ENCODE results near the gene OCA2. TPM values are rescaled to one million over a fixed set of nuclear protein-coding genes. Genes with fewer than 3 reads are reported as not detected.

Gene OCA2
- total and polyA plus RNA-seq, 2 experiments from 2014 or later = not detected

DNA sequence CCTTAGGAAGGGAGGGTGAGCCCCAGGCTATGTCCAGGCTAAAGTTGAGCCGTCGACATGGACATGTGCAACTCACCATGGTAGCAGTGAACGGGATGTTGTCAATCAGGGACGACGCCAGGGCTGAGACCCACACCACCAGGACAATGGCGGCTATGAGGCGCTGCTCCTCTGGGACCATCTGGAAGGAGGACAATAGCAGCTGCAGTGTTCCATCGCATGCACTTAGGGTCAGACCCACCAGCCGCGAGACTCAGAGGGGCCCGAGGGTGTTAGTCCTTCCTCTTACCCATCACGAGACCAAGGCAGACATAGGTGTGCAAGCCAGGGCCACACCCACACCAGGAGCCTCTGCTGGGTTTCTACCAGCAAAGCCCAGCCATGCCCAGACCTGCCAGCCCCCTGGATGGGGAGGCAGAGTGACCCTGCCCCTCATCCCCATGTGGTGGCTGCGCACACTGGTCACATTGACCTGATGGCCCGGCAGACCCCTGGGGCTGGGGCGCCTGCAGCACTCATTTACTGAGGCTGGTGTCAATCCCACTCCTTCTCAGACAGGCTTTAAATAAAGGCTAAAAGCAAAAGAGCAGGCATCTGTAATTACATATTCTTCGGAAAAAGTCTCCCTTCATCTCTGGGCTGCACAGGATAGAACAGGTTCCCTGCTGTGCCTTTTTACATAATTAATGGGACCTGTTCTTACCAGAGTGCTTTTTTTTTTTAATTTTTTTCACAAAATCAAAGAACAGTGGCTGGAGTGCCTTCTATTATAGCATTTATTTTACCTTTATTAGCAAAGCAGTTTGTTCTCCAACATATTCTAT is 227.8 kb downstream of the OCA2 start:
- in situ Hi-C loops (cut with MboI) = no loop called here
- Histone ChIP-seq H3K36me3 (ENCODE audit: low read depth) (no peaks in the 10 kb centered on the region), H3F3A (ENCODE audit: insufficient read depth) (no peaks in the 10 kb centered on the region), H3K27me3 (replicated peaks; ENCODE audit: insufficient read depth) (no peaks in the 10 kb centered on the region), H3K9ac (no peak overlapping the region), H4K20me1 (ENCODE audit: insufficient read depth) (no peaks in the 10 kb centered on the region), H3K4me2 (ENCODE audit: unreplicated experiment) (no peak overlapping the region), H3K9me3 (ENCODE audit: low read depth) (no peaks in the 10 kb centered on the region), H3K4me1 (ENCODE audit: insufficient read depth) (no peaks in the 10 kb centered on the region), H3K79me2 (ENCODE audit: insufficient read depth) (no peaks in the 10 kb centered on the region), H3K4me3 (no peak overlapping the region), H3K27ac (no peak overlapping the region), H2AFZ (no peak overlapping the region), H3K9me2 (ENCODE audit: insufficient read depth) (no peaks in the 10 kb centered on the region)
- WGBS, 2 experiments (ENCODE audit: low coverage in 1 of 2, low lambda C conversion rate in 2 of 2, missing lambda C conversion rate in 2 of 2) = 74 to 75% methylated on average over 14 to 16 of the region's 16 CpGs
- no peak for DNase-seq
- no peak for TF ChIP-seq EZH2 (IDR thresholded peaks at IDR 0.05; ENCODE audit: insufficient read depth, poor library complexity, severe bottlenecking)
- no peak for TF ChIP-seq EZH2phosphoT487 (IDR thresholded peaks at IDR 0.05; ENCODE audit: insufficient read depth, low read depth)

DNA sequence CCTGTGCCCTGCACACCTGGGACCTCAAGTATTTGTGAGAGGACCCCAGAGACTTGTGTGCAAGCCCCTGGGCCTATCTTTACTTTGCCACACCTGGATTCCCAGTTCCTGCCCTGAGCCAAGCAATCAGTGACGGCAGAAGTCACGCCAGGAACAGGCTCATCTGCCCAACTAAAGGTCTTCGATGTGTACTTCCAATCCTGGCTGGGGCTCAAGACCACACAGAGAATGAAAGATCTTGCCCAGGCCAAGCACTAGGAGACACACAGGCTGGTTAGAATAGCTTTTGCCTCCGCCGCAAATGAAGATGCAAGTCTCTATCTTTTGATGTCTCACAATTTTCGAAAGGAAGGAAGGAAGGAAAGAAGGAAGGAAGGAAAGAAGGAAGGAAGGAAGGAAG is 228.8 kb downstream of the OCA2 start:
- Histone ChIP-seq H2AFZ (no peak overlapping the region), H3K79me2 (ENCODE audit: insufficient read depth) (no peaks in the 10 kb centered on the region), H3K4me2 (ENCODE audit: unreplicated experiment) (no peak overlapping the region), H3F3A (ENCODE audit: insufficient read depth) (no peaks in the 10 kb centered on the region), H3K4me1 (ENCODE audit: insufficient read depth) (no peaks in the 10 kb centered on the region), H4K20me1 (ENCODE audit: insufficient read depth) (no peaks in the 10 kb centered on the region), H3K36me3 (ENCODE audit: low read depth) (no peaks in the 10 kb centered on the region), H3K9me2 (ENCODE audit: insufficient read depth) (no peaks in the 10 kb centered on the region), H3K9ac (no peak overlapping the region), H3K9me3 (ENCODE audit: low read depth) (no peaks in the 10 kb centered on the region), H3K27ac (no peak overlapping the region), H3K27me3 (replicated peaks; ENCODE audit: insufficient read depth) (no peaks in the 10 kb centered on the region), H3K4me3 (no peak overlapping the region)
- in situ Hi-C loops (cut with MboI) = no loop called here
- 8 to 10% methylated on average over 6 of the region's 6 CpGs for WGBS, 2 experiments (ENCODE audit: low coverage in 1 of 2, low lambda C conversion rate in 2 of 2, missing lambda C conversion rate in 2 of 2)
- no peak for TF ChIP-seq EZH2phosphoT487 (IDR thresholded peaks at IDR 0.05; ENCODE audit: insufficient read depth, low read depth)
- no peak for TF ChIP-seq EZH2 (IDR thresholded peaks at IDR 0.05; ENCODE audit: insufficient read depth, poor library complexity, severe bottlenecking)
- DNase-seq = no peak

DNA sequence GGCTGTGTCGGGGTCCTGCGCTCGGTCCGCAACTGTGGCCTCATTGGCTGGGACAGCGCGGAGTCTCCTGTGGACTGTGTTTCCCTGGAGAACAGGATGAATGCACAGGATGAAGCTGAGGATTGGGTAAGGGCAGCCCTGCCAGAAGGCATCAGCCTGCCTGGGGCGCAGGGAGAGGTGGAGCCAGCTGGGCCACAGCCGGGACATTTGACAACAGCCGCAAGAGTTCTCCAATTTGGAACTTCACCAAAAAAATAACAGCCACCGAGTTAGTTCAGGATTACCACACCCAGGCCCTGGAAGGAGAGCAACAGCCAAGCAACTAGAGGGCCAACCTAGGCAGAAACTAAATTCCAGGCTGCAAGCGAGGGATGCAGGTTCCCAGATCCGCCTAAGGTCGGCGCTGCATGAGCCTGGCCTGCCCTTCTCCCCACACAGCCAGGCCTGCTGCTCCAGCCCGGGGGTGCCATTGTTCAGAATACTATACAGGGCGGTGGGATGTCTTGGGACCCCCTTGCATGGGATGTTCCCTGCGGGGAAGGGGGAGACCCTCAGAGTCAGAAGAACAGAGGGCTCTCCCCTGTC is 229.3 kb downstream of the OCA2 start:
- no peaks in the 10 kb centered on the region for H3K4me1 ChIP-seq (ENCODE audit: insufficient read depth)
- no peaks in the 10 kb centered on the region for H3F3A ChIP-seq (ENCODE audit: insufficient read depth)
- no peaks in the 10 kb centered on the region for H3K36me3 ChIP-seq (ENCODE audit: low read depth)
- H3K79me2 ChIP-seq (ENCODE audit: insufficient read depth) = no peaks in the 10 kb centered on the region
- no peaks in the 10 kb centered on the region for H3K27me3 ChIP-seq (replicated peaks; ENCODE audit: insufficient read depth)
- 30 to 33% methylated on average over 17 of the region's 17 CpGs for WGBS, 2 experiments (ENCODE audit: low coverage in 1 of 2, low lambda C conversion rate in 2 of 2, missing lambda C conversion rate in 2 of 2)
- no peaks in the 10 kb centered on the region for H3K9me2 ChIP-seq (ENCODE audit: insufficient read depth)
- H3K9me3 ChIP-seq (ENCODE audit: low read depth) = no peaks in the 10 kb centered on the region
- no peak for DNase-seq
- TF ChIP-seq EZH2 (IDR thresholded peaks at IDR 0.05; ENCODE audit: insufficient read depth, poor library complexity, severe bottlenecking) = no peak
- no peak overlapping the region for H3K9ac ChIP-seq
- H3K4me3 ChIP-seq = no peak overlapping the region
- H3K4me2 ChIP-seq (ENCODE audit: unreplicated experiment) = no peak overlapping the region
- H2AFZ ChIP-seq = no peak overlapping the region
- in situ Hi-C loops (cut with MboI) = no loop called here
- no peaks in the 10 kb centered on the region for H4K20me1 ChIP-seq (ENCODE audit: insufficient read depth)
- H3K27ac ChIP-seq = no peak overlapping the region

DNA sequence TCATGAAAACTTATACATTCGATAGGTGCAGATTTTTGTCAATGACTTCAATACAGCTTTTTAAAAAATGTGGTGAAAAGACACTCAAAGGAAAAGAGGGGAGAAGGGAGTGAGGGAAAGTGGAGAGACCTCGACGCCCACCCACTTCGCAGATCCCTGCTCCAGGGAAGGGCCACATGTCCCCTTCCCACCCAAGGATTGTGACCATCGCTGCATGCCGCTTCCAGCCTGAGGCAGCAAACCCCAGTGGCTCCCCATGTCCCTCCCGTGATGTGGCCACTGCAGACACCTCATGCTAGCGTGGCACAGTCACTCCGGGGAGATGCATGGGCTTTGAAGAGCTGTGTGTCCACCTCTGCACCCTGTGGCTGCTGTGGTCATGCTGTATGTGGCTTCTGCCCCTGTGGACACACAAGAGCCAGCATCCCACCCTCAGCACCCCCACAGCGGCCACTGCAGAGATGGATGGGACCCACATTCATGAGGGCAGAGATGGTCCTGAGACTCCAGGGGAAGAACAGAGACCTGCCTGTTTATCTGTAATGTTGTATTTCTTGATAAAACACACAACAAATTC is 230.2 kb downstream of the OCA2 start:
- H3K4me2 ChIP-seq (ENCODE audit: unreplicated experiment) = no peak overlapping the region
- in situ Hi-C loops (cut with MboI) = no loop called here
- H3K9ac ChIP-seq = no peak overlapping the region
- no peaks in the 10 kb centered on the region for H3K79me2 ChIP-seq (ENCODE audit: insufficient read depth)
- no peaks in the 10 kb centered on the region for H3K9me2 ChIP-seq (ENCODE audit: insufficient read depth)
- no peaks in the 10 kb centered on the region for H3F3A ChIP-seq (ENCODE audit: insufficient read depth)
- no peaks in the 10 kb centered on the region for H3K27me3 ChIP-seq (replicated peaks; ENCODE audit: insufficient read depth)
- H4K20me1 ChIP-seq (ENCODE audit: insufficient read depth) = no peaks in the 10 kb centered on the region
- no peak overlapping the region for H2AFZ ChIP-seq
- no peak overlapping the region for H3K4me3 ChIP-seq
- no peak for TF ChIP-seq EZH2 (IDR thresholded peaks at IDR 0.05; ENCODE audit: insufficient read depth, poor library complexity, severe bottlenecking)
- no peak overlapping the region for H3K27ac ChIP-seq
- no peaks in the 10 kb centered on the region for H3K4me1 ChIP-seq (ENCODE audit: insufficient read depth)
- H3K9me3 ChIP-seq (ENCODE audit: low read depth) = no peaks in the 10 kb centered on the region
- 64 to 68% methylated on average over 10 of the region's 10 CpGs for WGBS, 2 experiments (ENCODE audit: low coverage in 1 of 2, low lambda C conversion rate in 2 of 2, missing lambda C conversion rate in 2 of 2)
- DNase-seq = no peak
- no peaks in the 10 kb centered on the region for H3K36me3 ChIP-seq (ENCODE audit: low read depth)

Measured in GM23248 (cell line).